PFSK-1 (cell line): ENCODE data around the gene XYLT1.

Experiments
- FOXP2 ChIP-seq: optimal IDR thresholded peaks from 2 replicates; pipeline ENCODE3; 2011; ENCODE audit warnings: borderline replicate concordance, control low read depth, inconsistent platforms; ENCODE audit not compliant: insufficient read depth; ENCODE audit errors: extremely low read length, extremely low read depth
- POLR2AphosphoS5 ChIP-seq: IDR thresholded peaks from 2 replicates; pipeline ENCODE4 v1.6.1; 2012; ENCODE audit warnings: low read depth, mild to moderate bottlenecking, control low read depth, low read length, moderate library complexity
- REST ChIP-seq, 2 experiments: IDR thresholded peaks; 2 replicates each; pipeline versions ENCODE4 v1.6.1 to v1.8.0; 2011 to 2012; ENCODE audit warnings: low read depth in 2 of 2, low read length in 2 of 2, control low read depth in 1 of 2, inconsistent platforms in 1 of 2, mild to moderate bottlenecking in 1 of 2, moderate library complexity in 1 of 2; ENCODE audit not compliant: insufficient read depth in 1 of 2
- SIN3A ChIP-seq: IDR thresholded peaks from 2 replicates; pipeline ENCODE4 v1.6.1; 2012; ENCODE audit warnings: mild to moderate bottlenecking, low read length, moderate library complexity, borderline replicate concordance; ENCODE audit not compliant: insufficient read depth
- TAF1 ChIP-seq: IDR thresholded peaks from 2 replicates; pipeline ENCODE4 v1.6.1; 2012; ENCODE audit warnings: low read length, control low read depth, borderline replicate concordance; ENCODE audit not compliant: insufficient read depth

Gene XYLT1

GRCh38 chr16:17305694-17306093, 165.1 kb downstream of the XYLT1 start:
- TF ChIP-seq POLR2AphosphoS5 (no peak), TAF1 (no peak), FOXP2 (no peak), REST (IDR thresholded peaks at IDR 0.05; ENCODE audit: insufficient read depth in 1 of 2, low read depth in 2 of 2, low read length in 2 of 2) (no peak), SIN3A (no peak)

- TF ChIP-seq FOXP2, result no peak
- no peak for TF ChIP-seq TAF1
- no peak for TF ChIP-seq POLR2AphosphoS5
- no peak for TF ChIP-seq REST (IDR thresholded peaks at IDR 0.05; ENCODE audit: insufficient read depth in 1 of 2, low read depth in 2 of 2, low read length in 2 of 2)
Observed at GRCh38 chr16:17304491-17305119, 166.2 kb downstream of the XYLT1 start.

- TF ChIP-seq REST (IDR thresholded peaks at IDR 0.05; ENCODE audit: insufficient read depth in 1 of 2, low read depth in 2 of 2, low read length in 2 of 2) (no peak), POLR2AphosphoS5 (no peak), TAF1 (no peak), SIN3A (no peak), FOXP2 (no peak)
Observed at GRCh38 chr16:17304106-17304490, 166.7 kb downstream of the XYLT1 start.

- no peak for TF ChIP-seq REST (IDR thresholded peaks at IDR 0.05; ENCODE audit: insufficient read depth in 1 of 2, low read depth in 2 of 2, low read length in 2 of 2)
- TF ChIP-seq TAF1, result no peak
- TF ChIP-seq SIN3A, result no peak
- no peak for TF ChIP-seq FOXP2
Observed at GRCh38 chr16:17303101-17303500, 167.7 kb downstream of the XYLT1 start.

GRCh38 chr16:17302620-17303019, 168.1 kb downstream of the XYLT1 start:
- TF ChIP-seq POLR2AphosphoS5 (no peak), FOXP2 (no peak), SIN3A (no peak), REST (IDR thresholded peaks at IDR 0.05; ENCODE audit: insufficient read depth in 1 of 2, low read depth in 2 of 2, low read length in 2 of 2) (no peak)
